PFSK-1 (cell line): Measurements from ENCODE around the gene PPP1R18.

Experiments used
- POLR2AphosphoS5 ChIP-seq: IDR thresholded peaks from 2 replicates; pipeline ENCODE4 v1.6.1; 2012; ENCODE audit warnings: low read depth, mild to moderate bottlenecking, control low read depth, low read length, moderate library complexity
- TF ChIP-seq, protein P1 (sequence below), 2 experiments: IDR thresholded peaks; 2 replicates each; pipeline versions ENCODE4 v1.6.1 to v1.8.0; 2011 to 2012; ENCODE audit warnings: low read depth in 2 of 2, low read length in 2 of 2, control low read depth in 1 of 2, inconsistent platforms in 1 of 2, mild to moderate bottlenecking in 1 of 2, moderate library complexity in 1 of 2; ENCODE audit not compliant: insufficient read depth in 1 of 2

- TF ChIP-seq, protein P1, sequence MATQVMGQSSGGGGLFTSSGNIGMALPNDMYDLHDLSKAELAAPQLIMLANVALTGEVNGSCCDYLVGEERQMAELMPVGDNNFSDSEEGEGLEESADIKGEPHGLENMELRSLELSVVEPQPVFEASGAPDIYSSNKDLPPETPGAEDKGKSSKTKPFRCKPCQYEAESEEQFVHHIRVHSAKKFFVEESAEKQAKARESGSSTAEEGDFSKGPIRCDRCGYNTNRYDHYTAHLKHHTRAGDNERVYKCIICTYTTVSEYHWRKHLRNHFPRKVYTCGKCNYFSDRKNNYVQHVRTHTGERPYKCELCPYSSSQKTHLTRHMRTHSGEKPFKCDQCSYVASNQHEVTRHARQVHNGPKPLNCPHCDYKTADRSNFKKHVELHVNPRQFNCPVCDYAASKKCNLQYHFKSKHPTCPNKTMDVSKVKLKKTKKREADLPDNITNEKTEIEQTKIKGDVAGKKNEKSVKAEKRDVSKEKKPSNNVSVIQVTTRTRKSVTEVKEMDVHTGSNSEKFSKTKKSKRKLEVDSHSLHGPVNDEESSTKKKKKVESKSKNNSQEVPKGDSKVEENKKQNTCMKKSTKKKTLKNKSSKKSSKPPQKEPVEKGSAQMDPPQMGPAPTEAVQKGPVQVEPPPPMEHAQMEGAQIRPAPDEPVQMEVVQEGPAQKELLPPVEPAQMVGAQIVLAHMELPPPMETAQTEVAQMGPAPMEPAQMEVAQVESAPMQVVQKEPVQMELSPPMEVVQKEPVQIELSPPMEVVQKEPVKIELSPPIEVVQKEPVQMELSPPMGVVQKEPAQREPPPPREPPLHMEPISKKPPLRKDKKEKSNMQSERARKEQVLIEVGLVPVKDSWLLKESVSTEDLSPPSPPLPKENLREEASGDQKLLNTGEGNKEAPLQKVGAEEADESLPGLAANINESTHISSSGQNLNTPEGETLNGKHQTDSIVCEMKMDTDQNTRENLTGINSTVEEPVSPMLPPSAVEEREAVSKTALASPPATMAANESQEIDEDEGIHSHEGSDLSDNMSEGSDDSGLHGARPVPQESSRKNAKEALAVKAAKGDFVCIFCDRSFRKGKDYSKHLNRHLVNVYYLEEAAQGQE (IDR thresholded peaks at IDR 0.05; ENCODE audit: insufficient read depth in 1 of 2, low read depth in 2 of 2, low read length in 2 of 2), result no peak
- no peak for TF ChIP-seq POLR2AphosphoS5
Observed at GRCh38 chr6:30655743-30656094, 30.7 kb downstream of the PPP1R18 start.
